Measurements from ENCODE around the gene CNTNAP2.

Gene CNTNAP2

DNA sequence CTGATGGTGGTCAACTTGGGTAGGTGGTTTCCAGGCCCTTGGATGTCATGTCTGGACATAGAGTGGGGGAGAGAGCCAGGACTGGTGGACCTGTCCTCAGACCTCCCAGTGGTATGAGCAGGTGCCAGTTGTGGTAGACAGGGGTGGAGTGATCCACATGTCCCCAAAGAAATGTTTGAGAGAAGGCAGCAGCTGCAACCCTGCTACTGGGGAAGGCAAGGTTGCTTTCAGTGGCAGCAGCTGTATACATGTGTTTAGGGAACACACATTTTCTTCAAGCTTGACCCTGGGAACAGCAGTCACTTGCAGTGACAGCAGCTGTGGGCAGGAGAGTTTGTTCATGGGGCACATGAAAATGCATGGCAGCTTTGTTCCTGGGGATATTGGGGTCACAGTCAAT, 1591.3 kb downstream of the CNTNAP2 start:
- no peaks in the 10 kb centered on the region for H3K4me1 ChIP-seq (ENCODE audit: low read depth, poor library complexity, severe bottlenecking)
- H3K27me3 ChIP-seq (ENCODE audit: insufficient read depth, low read depth), result no peaks in the 10 kb centered on the region
- H3K9ac ChIP-seq, result no peak overlapping the region
- H3K36me3 ChIP-seq (ENCODE audit: insufficient read depth), result no peaks in the 10 kb centered on the region
- no peaks in the 10 kb centered on the region for H4K20me1 ChIP-seq (ENCODE audit: insufficient read depth)
- no peak overlapping the region for H3K27ac ChIP-seq
- TF ChIP-seq CTCF (conservative IDR thresholded peaks at IDR 0.05; ENCODE audit: low read depth, low read length), result no peak
- no peak overlapping the region for H3K4me3 ChIP-seq (IDR thresholded peaks at IDR 0.05; ENCODE audit: insufficient read depth, low read depth, low read length)
- no peaks in the 10 kb centered on the region for H3K79me2 ChIP-seq (ENCODE audit: insufficient read depth, low read depth)
- H2AFZ ChIP-seq (ENCODE audit: low read depth), result no peak overlapping the region
- H3K4me2 ChIP-seq, result no peak overlapping the region

- Histone ChIP-seq H3K27me3 (ENCODE audit: insufficient read depth, low read depth) (no peaks in the 10 kb centered on the region), H3K9ac (no peak overlapping the region), H3K4me2 (no peak overlapping the region), H3K4me3 (IDR thresholded peaks at IDR 0.05; ENCODE audit: insufficient read depth, low read depth, low read length) (no peak overlapping the region), H2AFZ (ENCODE audit: low read depth) (no peak overlapping the region), H3K79me2 (ENCODE audit: insufficient read depth, low read depth) (no peaks in the 10 kb centered on the region), H3K4me1 (ENCODE audit: low read depth, poor library complexity, severe bottlenecking) (no peaks in the 10 kb centered on the region), H3K27ac (no peak overlapping the region), H4K20me1 (ENCODE audit: insufficient read depth) (no peaks in the 10 kb centered on the region), H3K36me3 (ENCODE audit: insufficient read depth) (no peaks in the 10 kb centered on the region)
- no peak for TF ChIP-seq CTCF (conservative IDR thresholded peaks at IDR 0.05; ENCODE audit: low read depth, low read length)
These were observed 1592.3 kb downstream of the CNTNAP2 start for GRCh38 chr7:147708871-147709270.

DNA sequence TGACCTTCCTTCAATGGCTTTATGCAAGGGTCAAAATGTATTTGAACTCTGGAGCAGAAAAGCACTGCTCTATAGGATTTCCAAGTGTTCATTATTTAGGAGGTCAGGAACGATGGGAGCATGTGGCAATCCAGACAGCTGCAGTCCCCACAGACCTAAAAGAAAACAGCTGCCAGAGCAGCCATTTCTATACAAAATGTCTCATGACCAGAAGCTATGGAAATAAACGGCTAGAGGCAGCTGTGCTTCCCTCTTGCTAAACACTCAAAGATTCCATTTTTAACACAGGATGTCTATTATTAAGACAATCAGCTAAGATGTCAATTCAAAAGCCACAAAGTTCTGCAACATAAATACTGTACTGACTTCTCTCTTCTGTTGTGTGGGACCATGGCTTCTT, 1594.8 kb downstream of the CNTNAP2 start:
- H2AFZ ChIP-seq (ENCODE audit: low read depth), result no peak overlapping the region

GRCh38 chr7:147721962-147722830, 1605.6 kb downstream of the CNTNAP2 start:
- Histone ChIP-seq H4K20me1 (ENCODE audit: insufficient read depth) (no peaks in the 10 kb centered on the region), H3K79me2 (ENCODE audit: insufficient read depth, low read depth) (no peaks in the 10 kb centered on the region), H3K27me3 (ENCODE audit: insufficient read depth, low read depth) (no peaks in the 10 kb centered on the region), H3K36me3 (ENCODE audit: insufficient read depth) (no peaks in the 10 kb centered on the region), H3K9ac (no peak overlapping the region), H3K27ac (no peak overlapping the region), H3K4me3 (IDR thresholded peaks at IDR 0.05; ENCODE audit: insufficient read depth, low read depth, low read length) (no peak overlapping the region), H3K4me1 (ENCODE audit: low read depth, poor library complexity, severe bottlenecking) (no peaks in the 10 kb centered on the region), H3K4me2 (no peak overlapping the region), H2AFZ (ENCODE audit: low read depth) (no peak overlapping the region)
- TF ChIP-seq CTCF (conservative IDR thresholded peaks at IDR 0.05; ENCODE audit: low read depth, low read length), result no peak

More for the DNA sequence above, 1594.8 kb downstream of the CNTNAP2 start:
- Histone ChIP-seq H3K27ac (no peak overlapping the region), H3K4me3 (IDR thresholded peaks at IDR 0.05; ENCODE audit: insufficient read depth, low read depth, low read length) (no peak overlapping the region), H3K4me2 (no peak overlapping the region), H3K27me3 (ENCODE audit: insufficient read depth, low read depth) (no peaks in the 10 kb centered on the region), H3K36me3 (ENCODE audit: insufficient read depth) (no peaks in the 10 kb centered on the region), H3K9ac (no peak overlapping the region), H4K20me1 (ENCODE audit: insufficient read depth) (no peaks in the 10 kb centered on the region), H3K4me1 (ENCODE audit: low read depth, poor library complexity, severe bottlenecking) (no peaks in the 10 kb centered on the region), H3K79me2 (ENCODE audit: insufficient read depth, low read depth) (no peaks in the 10 kb centered on the region)
- TF ChIP-seq CTCF (conservative IDR thresholded peaks at IDR 0.05; ENCODE audit: low read depth, low read length), result no peak

Data from KMS-11 (cell line).